ENCODE results near the gene NOC2L. TPM values are rescaled to one million over a fixed set of nuclear protein-coding genes. Genes with fewer than 3 reads are reported as not detected.
A peak's percentile ranks its signal among the peaks of the same experiment; 100 is the strongest.

NOC2L gene
- total RNA-seq, 1 experiment from 2014 or later = 93.4 TPM

GRCh38 chr1:944341-945325, 14.4 kb downstream of the NOC2L start:
- POLR2A ChIA-PET = no interaction called here
- no peaks in the 10 kb centered on the region for H3K4me1 Mint-ChIP-seq (ENCODE audit: low read depth, unreplicated experiment)
- TF ChIP-seq CTCF (IDR thresholded peaks at IDR 0.05; ENCODE audit: insufficient read depth in 1 of 2, low read depth in 1 of 2, low read length in 1 of 2, severe bottlenecking in 1 of 2, unreplicated experiment in 1 of 2) = no peak
- peaks cover 37% of the 10 kb centered on the region for H3K36me3 Mint-ChIP-seq (ENCODE audit: insufficient read depth, unreplicated experiment)
- BruUV-seq (replicated peaks) = TSS peak; percentile 74
- peaks cover 3% of the 10 kb centered on the region for H3K27me3 Mint-ChIP-seq (ENCODE audit: insufficient read depth, unreplicated experiment)
- CTCF ChIA-PET = no interaction called here
- H3K9me3 Mint-ChIP-seq (ENCODE audit: unreplicated experiment) = no peaks in the 10 kb centered on the region
- H3K27ac Mint-ChIP-seq (ENCODE audit: unreplicated experiment) = no peak overlapping the region
- Histone ChIP-seq H3K4me3 (ENCODE audit: low read depth, low read length) (no peak overlapping the region), H3K36me3 (ENCODE audit: control insufficient read depth, insufficient read depth, low read length) (no peaks in the 10 kb centered on the region; the same call in none of the 2 replicates), H3K9me3 (no peaks in the 10 kb centered on the region), H3K27me3 (replicated peaks; ENCODE audit: control insufficient read depth, insufficient read depth, low read length) (peaks cover 4% of the 10 kb centered on the region; the same call in 1 of the 2 replicates), H3K4me1 (peaks cover 20% of the 10 kb centered on the region)
- intact Hi-C loops (cut with micrococcal nuclease; ENCODE audit: unreplicated experiment) = no loop called here
- DNase-seq = no peak
- no peak overlapping the region for H3K4me3 Mint-ChIP-seq (ENCODE audit: unreplicated experiment)

- no peak for TF ChIP-seq CTCF (IDR thresholded peaks at IDR 0.05; ENCODE audit: insufficient read depth in 1 of 2, low read depth in 1 of 2, low read length in 1 of 2, severe bottlenecking in 1 of 2, unreplicated experiment in 1 of 2)
- no peaks in the 10 kb centered on the region for H3K9me3 Mint-ChIP-seq (ENCODE audit: unreplicated experiment)
- H3K27ac Mint-ChIP-seq (ENCODE audit: unreplicated experiment) = no peak overlapping the region
- POLR2A ChIA-PET = no interaction called here
- CTCF ChIA-PET = interaction anchor here (0.6 kb wide), 1 partner anchor 10 kb away, joined by 6 read pairs; no protein-coding TSS in a partner anchor
- peaks cover 3% of the 10 kb centered on the region for H3K27me3 Mint-ChIP-seq (ENCODE audit: insufficient read depth, unreplicated experiment)
- no peaks in the 10 kb centered on the region; the same call in none of the 2 replicates for H3K36me3 ChIP-seq (ENCODE audit: control insufficient read depth, insufficient read depth, low read length)
- DNase-seq = no peak
- no peak overlapping the region for H3K4me3 ChIP-seq (ENCODE audit: low read depth, low read length)
- no peaks in the 10 kb centered on the region for H3K9me3 ChIP-seq
- no peaks in the 10 kb centered on the region for H3K4me1 Mint-ChIP-seq (ENCODE audit: low read depth, unreplicated experiment)
- H3K4me3 Mint-ChIP-seq (ENCODE audit: unreplicated experiment) = no peak overlapping the region
- intact Hi-C loops (cut with micrococcal nuclease; ENCODE audit: unreplicated experiment) = no loop called here
- peaks cover 4% of the 10 kb centered on the region; the same call in 1 of the 2 replicates for H3K27me3 ChIP-seq (replicated peaks; ENCODE audit: control insufficient read depth, insufficient read depth, low read length)
- no TSS peak for BruUV-seq (replicated peaks)
- peaks cover 29% of the 10 kb centered on the region for H3K36me3 Mint-ChIP-seq (ENCODE audit: insufficient read depth, unreplicated experiment)
- H3K4me1 ChIP-seq = peaks cover 20% of the 10 kb centered on the region
Observed at GRCh38 chr1:943545-944340, 15.3 kb downstream of the NOC2L start.

- H3K36me3 Mint-ChIP-seq (ENCODE audit: insufficient read depth, unreplicated experiment) = peaks cover 28% of the 10 kb centered on the region
- Histone ChIP-seq H3K9me3 (no peaks in the 10 kb centered on the region), H3K27me3 (replicated peaks; ENCODE audit: control insufficient read depth, insufficient read depth, low read length) (peaks cover 4% of the 10 kb centered on the region; the same call in 1 of the 2 replicates), H3K4me1 (peaks cover 20% of the 10 kb centered on the region), H3K36me3 (ENCODE audit: control insufficient read depth, insufficient read depth, low read length) (no peaks in the 10 kb centered on the region; the same call in 1 of the 2 replicates), H3K4me3 (ENCODE audit: low read depth, low read length) (no peak overlapping the region)
- no peak for DNase-seq
- peaks cover 3% of the 10 kb centered on the region for H3K27me3 Mint-ChIP-seq (ENCODE audit: insufficient read depth, unreplicated experiment)
- POLR2A ChIA-PET = no interaction called here
- H3K27ac Mint-ChIP-seq (ENCODE audit: unreplicated experiment) = no peak overlapping the region
- no peak overlapping the region for H3K4me3 Mint-ChIP-seq (ENCODE audit: unreplicated experiment)
- no peak for TF ChIP-seq CTCF (IDR thresholded peaks at IDR 0.05; ENCODE audit: insufficient read depth in 1 of 2, low read depth in 1 of 2, low read length in 1 of 2, severe bottlenecking in 1 of 2, unreplicated experiment in 1 of 2)
- no TSS peak for BruUV-seq (replicated peaks)
- intact Hi-C loops (cut with micrococcal nuclease; ENCODE audit: unreplicated experiment) = no loop called here
- H3K9me3 Mint-ChIP-seq (ENCODE audit: unreplicated experiment) = no peaks in the 10 kb centered on the region
- CTCF ChIA-PET = interaction anchor here (0.5 to 1.4 kb wide), 5 partner anchors 8 to 38 kb away, joined by 3 to 6 read pairs (median 4); no protein-coding TSS in a partner anchor
- H3K4me1 Mint-ChIP-seq (ENCODE audit: low read depth, unreplicated experiment) = no peaks in the 10 kb centered on the region
Observed at GRCh38 chr1:942864-943533, 16.1 kb downstream of the NOC2L start.
